RPMI8226 (cell line): ENCODE results near the gene ATP5ME.
"Not testable (repeated sequence)": the region's sequence is repeated elsewhere in the genome, so short reads cannot be mapped to it uniquely, and the experiment has no call there.

Experiments used
- DNase-seq: peaks from one replicate; pipeline ENCODE4 v3.0.0-alpha.2; 2015

ATP5ME gene

GRCh38 chr4:653831-654502 lies 20.1 kb downstream of the ATP5ME start:
- no peak for DNase-seq

GRCh38 chr4:653080-653821 lies 20.8 kb downstream of the ATP5ME start:
- no peak for DNase-seq

- DNase-seq = no peak
Observed at GRCh38 chr4:651884-652642, 22.0 kb downstream of the ATP5ME start.

- no peak for DNase-seq
Observed at GRCh38 chr4:650951-651883, 22.9 kb downstream of the ATP5ME start.

GRCh38 chr4:650461-650860 lies 23.6 kb downstream of the ATP5ME start:
- DNase-seq = no peak

GRCh38 chr4:649751-650310 lies 24.2 kb downstream of the ATP5ME start:
- no peak for DNase-seq

GRCh38 chr4:649293-649625 lies 24.8 kb downstream of the ATP5ME start:
- no peak for DNase-seq

GRCh38 chr4:648579-649292 lies 25.3 kb downstream of the ATP5ME start:
- no peak for DNase-seq

GRCh38 chr4:647481-647880 lies 26.6 kb downstream of the ATP5ME start:
- DNase-seq = no peak

GRCh38 chr4:646460-646859 lies 27.6 kb downstream of the ATP5ME start:
- DNase-seq = no peak

- not testable (repeated sequence) for DNase-seq
Observed at GRCh38 chr4:642366-642765, 31.7 kb downstream of the ATP5ME start.

GRCh38 chr4:637536-638280 lies 36.4 kb downstream of the ATP5ME start:
- DNase-seq = no peak

- DNase-seq = no peak
Observed at GRCh38 chr4:636628-637159, 37.4 kb downstream of the ATP5ME start.

- DNase-seq = no peak
Observed at GRCh38 chr4:635851-636627, 38.0 kb downstream of the ATP5ME start.

- not testable (repeated sequence) for DNase-seq
Observed at GRCh38 chr4:635066-635835, 38.8 kb downstream of the ATP5ME start.

- no peak for DNase-seq
Observed at GRCh38 chr4:634599-634985, 39.5 kb downstream of the ATP5ME start.

- no peak for DNase-seq
Observed at GRCh38 chr4:633976-634598, 40.0 kb downstream of the ATP5ME start.

GRCh38 chr4:633406-633805 lies 40.7 kb downstream of the ATP5ME start:
- DNase-seq = no peak

GRCh38 chr4:632926-633325 lies 41.1 kb downstream of the ATP5ME start:
- DNase-seq = peak; percentile 11
